ENCODE measurements around the gene LYAR.

Gene LYAR

GRCh38 chr4:4289941-4290850, at the start of gene LYAR, which contains the start of gene ZBTB49:
Gene LYAR, minus strand, starts transcription at chr4:4290154. Its CDS starts 6,412 bp downstream, at chr4:4283742.
Gene ZBTB49, plus strand, starts transcription at chr4:4290251. Its CDS starts 9,695 bp downstream, at chr4:4299946.
- DNase-seq, result peak; percentile 96

- DNase-seq, result no peak
Observed at GRCh38 chr4:4339504-4340085, 49.6 kb upstream of the LYAR start.

GRCh38 chr4:4338210-4339001, 48.5 kb upstream of the LYAR start:
- no peak for DNase-seq

GRCh38 chr4:4334798-4335520, 45.0 kb upstream of the LYAR start:
- DNase-seq, result peak; percentile 65

GRCh38 chr4:4333265-4333706, 43.3 kb upstream of the LYAR start:
- no peak for DNase-seq

- DNase-seq, result no peak
Observed at GRCh38 chr4:4332529-4332928, 42.6 kb upstream of the LYAR start.

GRCh38 chr4:4330794-4331193, 40.8 kb upstream of the LYAR start:
- DNase-seq, result no peak

- DNase-seq, result no peak
Observed at GRCh38 chr4:4329496-4329895, 39.5 kb upstream of the LYAR start.

GRCh38 chr4:4328840-4329239, 38.9 kb upstream of the LYAR start:
- no peak for DNase-seq

- DNase-seq, result no peak
Observed at GRCh38 chr4:4328206-4328605, 38.3 kb upstream of the LYAR start.

- DNase-seq, result no peak
Observed at GRCh38 chr4:4327652-4328121, 37.7 kb upstream of the LYAR start.

- no peak for DNase-seq
Observed at GRCh38 chr4:4326166-4326565, 36.2 kb upstream of the LYAR start.

GRCh38 chr4:4325321-4325720, 35.4 kb upstream of the LYAR start:
- no peak for DNase-seq

GRCh38 chr4:4323705-4324534, 34.0 kb upstream of the LYAR start:
- no peak for DNase-seq

GRCh38 chr4:4321951-4322688, 32.2 kb upstream of the LYAR start:
- DNase-seq, result no peak

- DNase-seq, result no peak
Observed at GRCh38 chr4:4320951-4321714, 31.2 kb upstream of the LYAR start.

- no peak for DNase-seq
Observed at GRCh38 chr4:4320528-4320927, 30.6 kb upstream of the LYAR start.

GRCh38 chr4:4317496-4318232, 27.7 kb upstream of the LYAR start:
- DNase-seq, result no peak

GRCh38 chr4:4316150-4316495, 26.2 kb upstream of the LYAR start:
- no peak for DNase-seq
